ENCODE measurements around the gene POLR2H. TPM values are rescaled to one million over a fixed set of nuclear protein-coding genes. Genes with fewer than 3 reads are reported as not detected.

The POLR2H gene
- total and polyA plus RNA-seq, 2 experiments from 2014 or later = 96.2 to 112 TPM

- Histone ChIP-seq H3K27ac (no peak overlapping the region), H3K4me1 (ENCODE audit: low read depth) (no peaks in the 10 kb centered on the region), H3K27me3 (no peaks in the 10 kb centered on the region), H3K36me3 (peaks cover 83% of the 10 kb centered on the region), H3K4me3 (no peak overlapping the region), H3K9me3 (ENCODE audit: low read depth) (no peaks in the 10 kb centered on the region)
- TF ChIP-seq CTCF (IDR thresholded peaks at IDR 0.05; ENCODE audit: low read depth, low read length) = no peak
- DNase-seq (ENCODE audit: low read depth in 1 of 2, low spot score in 1 of 2) = no peak
These were observed 37.8 kb upstream of the POLR2H start for GRCh38 chr3:184323696-184324095.

- H3K4me3 ChIP-seq = no peak overlapping the region
- DNase-seq (ENCODE audit: low read depth in 1 of 2, low spot score in 1 of 2) = no peak
- H3K9me3 ChIP-seq (ENCODE audit: low read depth) = no peaks in the 10 kb centered on the region
- peaks cover 98% of the 10 kb centered on the region for H3K36me3 ChIP-seq
- no peak for TF ChIP-seq CTCF (IDR thresholded peaks at IDR 0.05; ENCODE audit: low read depth, low read length)
- no peaks in the 10 kb centered on the region for H3K27me3 ChIP-seq
- H3K27ac ChIP-seq = no peak overlapping the region
- no peaks in the 10 kb centered on the region for H3K4me1 ChIP-seq (ENCODE audit: low read depth)
These were observed 36.2 kb upstream of the POLR2H start for GRCh38 chr3:184325269-184325668.

GRCh38 chr3:184325715-184326369, 35.7 kb upstream of the POLR2H start:
- no peak for DNase-seq (ENCODE audit: low read depth in 1 of 2, low spot score in 1 of 2)
- no peaks in the 10 kb centered on the region for H3K27me3 ChIP-seq
- H3K27ac ChIP-seq = no peak overlapping the region
- no peak for TF ChIP-seq CTCF (IDR thresholded peaks at IDR 0.05; ENCODE audit: low read depth, low read length)
- no peak overlapping the region for H3K4me3 ChIP-seq
- H3K4me1 ChIP-seq (ENCODE audit: low read depth) = no peaks in the 10 kb centered on the region
- H3K9me3 ChIP-seq (ENCODE audit: low read depth) = no peaks in the 10 kb centered on the region
- peaks cover 97% of the 10 kb centered on the region for H3K36me3 ChIP-seq

GRCh38 chr3:184327171-184327570, 34.3 kb upstream of the POLR2H start:
- Histone ChIP-seq H3K4me3 (no peak overlapping the region), H3K36me3 (peaks cover 96% of the 10 kb centered on the region), H3K27me3 (no peaks in the 10 kb centered on the region), H3K27ac (no peak overlapping the region), H3K4me1 (ENCODE audit: low read depth) (no peaks in the 10 kb centered on the region), H3K9me3 (ENCODE audit: low read depth) (no peaks in the 10 kb centered on the region)
- no peak for TF ChIP-seq CTCF (IDR thresholded peaks at IDR 0.05; ENCODE audit: low read depth, low read length)
- no peak for DNase-seq (ENCODE audit: low read depth in 1 of 2, low spot score in 1 of 2)

GRCh38 chr3:184328516-184328915, 33.0 kb upstream of the POLR2H start:
- no peak for DNase-seq (ENCODE audit: low read depth in 1 of 2, low spot score in 1 of 2)
- Histone ChIP-seq H3K36me3 (peaks cover 92% of the 10 kb centered on the region), H3K4me1 (ENCODE audit: low read depth) (no peaks in the 10 kb centered on the region), H3K4me3 (no peak overlapping the region), H3K27me3 (no peaks in the 10 kb centered on the region), H3K9me3 (ENCODE audit: low read depth) (no peaks in the 10 kb centered on the region), H3K27ac (no peak overlapping the region)
- no peak for TF ChIP-seq CTCF (IDR thresholded peaks at IDR 0.05; ENCODE audit: low read depth, low read length)

All from cardiac muscle cell (in vitro differentiated cells and primary cell).